ENCODE measurements around the gene SPATA46.

GRCh38 chr1:162363823-162364222 is 12.8 kb downstream of the SPATA46 start:
- no peak for TF ChIP-seq CTCF (IDR thresholded peaks at IDR 0.05)
- TF ChIP-seq POLR2A (IDR thresholded peaks at IDR 0.05), result no peak
